ENCODE measurements around the gene TRIB2.

The TRIB2 gene

DNA sequence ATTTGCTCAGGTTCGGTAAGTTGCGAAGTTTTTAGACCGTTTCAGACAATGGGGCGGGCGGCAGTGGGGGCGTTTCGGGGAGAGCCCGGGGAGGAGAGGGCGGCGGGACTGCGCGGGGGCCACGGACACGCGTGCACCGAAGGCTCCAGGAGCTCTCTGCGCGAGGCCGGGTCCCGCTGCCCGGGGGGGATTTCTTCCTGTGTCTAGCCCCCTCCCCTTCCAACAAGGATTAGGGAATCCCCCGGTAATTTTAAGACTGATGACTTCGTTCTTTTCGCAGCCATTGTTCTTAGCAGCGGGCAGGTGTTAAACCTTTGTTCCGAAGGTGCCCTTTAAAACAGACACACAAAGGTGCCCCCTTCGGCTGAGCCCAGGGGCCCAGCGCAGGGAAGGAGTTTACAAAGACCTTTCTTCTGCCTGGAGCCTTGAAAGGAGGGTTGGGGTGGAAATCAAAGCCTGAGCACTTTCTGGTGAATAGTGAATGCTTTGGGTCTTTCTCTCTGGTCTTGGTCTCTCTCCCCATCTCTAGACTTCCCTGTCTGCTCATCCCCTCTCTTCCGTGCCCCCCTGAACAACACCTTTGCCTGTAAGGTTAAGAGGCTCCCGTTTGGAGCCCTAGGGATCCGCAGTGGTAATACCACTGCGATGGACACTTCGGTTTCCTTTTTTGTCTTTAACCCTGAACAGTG lies 2.1 kb downstream of the TRIB2 start:
- peak overlapping the region; percentile 90 for H3K4me3 ChIP-seq (ENCODE audit: low read depth, low read length)
- no peak for DNase-seq (ENCODE audit: low read depth)

DNA sequence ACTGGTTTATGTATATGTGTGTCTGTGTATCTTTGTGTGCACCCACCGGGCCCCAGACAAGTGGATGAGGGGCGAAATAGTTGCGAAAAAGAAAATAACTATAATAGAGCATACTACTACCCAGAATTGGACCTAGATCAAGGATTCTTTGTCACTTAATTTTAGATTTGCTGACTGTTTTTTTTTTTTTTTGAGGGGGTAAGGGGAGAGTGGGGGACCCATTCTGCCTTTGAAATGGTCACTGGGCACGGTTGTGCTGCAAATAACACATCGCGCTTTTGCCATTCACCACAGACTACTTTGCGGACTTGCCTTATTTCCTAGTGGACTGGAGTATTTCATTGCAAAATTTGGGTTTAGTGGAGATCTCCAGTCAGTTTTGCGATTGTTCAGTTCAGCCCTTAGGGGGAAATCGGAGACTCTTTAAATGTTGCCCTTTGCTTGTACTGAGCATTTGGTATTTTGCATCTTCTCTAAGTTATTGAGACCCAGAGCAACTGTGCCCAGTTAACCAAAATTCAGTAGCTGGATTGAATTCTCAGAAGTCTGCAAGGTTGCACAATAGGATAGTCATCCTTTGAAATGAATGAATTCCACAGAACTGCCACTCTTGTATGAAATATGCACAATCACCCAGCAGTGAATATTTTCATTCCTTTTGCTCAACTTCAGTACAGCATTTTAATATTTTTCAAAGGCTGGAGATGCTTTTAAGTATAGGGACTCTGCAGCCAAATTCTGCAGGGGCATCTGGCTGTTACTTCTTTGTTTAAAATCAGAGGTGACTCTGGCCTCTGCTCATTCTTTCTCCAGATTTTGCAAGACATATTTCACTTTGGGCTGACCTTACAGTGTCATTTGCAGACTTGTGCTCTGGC lies 2.9 kb downstream of the TRIB2 start:
- peak overlapping the region; percentile 90 for H3K4me3 ChIP-seq (ENCODE audit: low read depth, low read length)

DNA sequence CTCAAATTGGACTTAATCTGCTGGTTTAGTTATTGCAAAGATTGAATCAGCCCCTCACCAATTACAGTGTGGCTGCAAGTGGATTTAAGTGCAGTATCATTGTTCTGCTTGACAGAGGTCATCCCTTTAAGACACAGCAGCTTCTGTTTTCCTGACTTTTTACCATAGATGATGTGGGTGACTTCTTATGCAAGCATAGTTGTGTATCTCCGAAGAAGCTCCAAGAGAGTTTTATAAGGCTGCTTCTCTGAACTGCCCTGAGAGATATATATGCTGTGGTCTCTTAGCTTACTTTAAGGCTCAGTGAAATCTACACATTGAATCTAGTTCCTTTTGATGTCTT lies 3.5 kb downstream of the TRIB2 start:
- H3K4me3 ChIP-seq (ENCODE audit: low read depth, low read length): peak overlapping the region; percentile 90
- DNase-seq (ENCODE audit: low read depth): no peak

More for the DNA sequence above, 2.9 kb downstream of the TRIB2 start:
- no peak for DNase-seq (ENCODE audit: low read depth)

DNA sequence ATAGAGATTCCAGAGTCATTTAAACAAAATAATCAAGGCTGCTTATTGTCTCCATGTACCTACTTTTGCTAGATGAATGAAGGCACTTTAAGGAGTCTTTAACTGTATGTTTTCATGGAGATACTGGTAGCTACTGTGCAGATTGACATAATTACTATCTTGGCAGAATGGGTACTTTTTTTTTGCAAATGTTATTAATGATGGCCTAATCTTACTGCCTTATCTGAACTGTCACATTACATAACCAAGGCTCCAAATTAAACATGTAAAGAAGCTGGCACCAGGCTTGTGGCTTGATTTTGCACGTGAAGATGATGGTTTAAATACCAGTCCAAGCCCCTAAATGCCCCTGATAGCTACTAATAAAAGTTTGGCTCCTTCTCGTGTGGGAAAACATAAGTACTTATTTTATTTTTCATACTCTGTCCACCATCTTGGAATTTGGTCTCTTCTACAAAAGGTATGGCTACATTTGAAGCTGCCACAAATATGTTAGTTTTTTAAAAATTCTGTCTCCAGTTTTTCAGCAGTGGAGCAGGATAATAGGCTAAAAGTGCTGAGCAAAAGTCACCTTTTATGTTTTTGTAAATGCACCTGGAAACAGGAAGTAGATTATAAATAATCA lies 4.1 kb downstream of the TRIB2 start:
- H3K4me3 ChIP-seq (ENCODE audit: low read depth, low read length): peak overlapping the region; percentile 90
- DNase-seq (ENCODE audit: low read depth): no peak

DNA sequence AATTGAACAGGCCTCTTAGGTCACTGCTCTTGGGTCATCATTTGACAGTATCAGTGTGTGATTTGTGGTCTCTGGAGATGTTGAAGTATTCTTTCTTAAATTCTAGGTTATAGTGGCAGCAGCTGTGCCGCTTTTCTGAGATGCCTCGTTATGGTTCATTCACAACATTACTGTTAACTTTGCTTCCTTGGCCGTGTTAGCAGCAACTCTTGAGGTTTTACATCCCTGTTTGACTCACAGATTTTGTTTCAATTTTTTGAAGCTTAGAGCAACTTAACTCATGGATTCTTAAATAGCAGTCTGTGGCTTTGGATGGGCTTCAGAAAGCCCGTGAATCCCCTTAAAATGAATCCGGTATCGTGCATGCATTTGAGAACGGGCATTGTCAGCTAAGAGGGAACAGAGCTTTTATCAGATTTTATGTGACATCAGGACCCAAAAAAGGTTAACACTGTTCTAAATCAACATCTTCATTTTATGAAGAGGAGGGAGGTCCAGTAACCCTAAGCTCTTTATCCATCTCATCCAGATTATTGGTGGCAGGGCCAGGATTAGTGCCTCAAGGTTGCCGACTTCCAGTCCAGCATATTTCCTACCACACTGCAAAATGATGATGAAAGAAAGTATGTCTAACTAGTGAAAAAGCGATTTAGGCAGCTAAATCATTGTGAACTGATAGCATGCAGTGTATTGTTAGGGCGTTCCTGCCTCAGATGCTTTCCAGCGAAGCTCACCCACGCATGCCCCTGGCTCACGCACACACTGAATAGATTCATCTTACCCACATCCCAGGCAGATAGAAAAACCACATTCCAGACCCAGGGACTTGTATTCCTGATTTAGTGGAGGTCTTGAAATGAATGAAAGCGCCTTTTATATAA lies 5.1 kb downstream of the TRIB2 start:
- no peak for DNase-seq (ENCODE audit: low read depth)
- H3K4me3 ChIP-seq (ENCODE audit: low read depth, low read length): peak overlapping the region; percentile 90

DNA sequence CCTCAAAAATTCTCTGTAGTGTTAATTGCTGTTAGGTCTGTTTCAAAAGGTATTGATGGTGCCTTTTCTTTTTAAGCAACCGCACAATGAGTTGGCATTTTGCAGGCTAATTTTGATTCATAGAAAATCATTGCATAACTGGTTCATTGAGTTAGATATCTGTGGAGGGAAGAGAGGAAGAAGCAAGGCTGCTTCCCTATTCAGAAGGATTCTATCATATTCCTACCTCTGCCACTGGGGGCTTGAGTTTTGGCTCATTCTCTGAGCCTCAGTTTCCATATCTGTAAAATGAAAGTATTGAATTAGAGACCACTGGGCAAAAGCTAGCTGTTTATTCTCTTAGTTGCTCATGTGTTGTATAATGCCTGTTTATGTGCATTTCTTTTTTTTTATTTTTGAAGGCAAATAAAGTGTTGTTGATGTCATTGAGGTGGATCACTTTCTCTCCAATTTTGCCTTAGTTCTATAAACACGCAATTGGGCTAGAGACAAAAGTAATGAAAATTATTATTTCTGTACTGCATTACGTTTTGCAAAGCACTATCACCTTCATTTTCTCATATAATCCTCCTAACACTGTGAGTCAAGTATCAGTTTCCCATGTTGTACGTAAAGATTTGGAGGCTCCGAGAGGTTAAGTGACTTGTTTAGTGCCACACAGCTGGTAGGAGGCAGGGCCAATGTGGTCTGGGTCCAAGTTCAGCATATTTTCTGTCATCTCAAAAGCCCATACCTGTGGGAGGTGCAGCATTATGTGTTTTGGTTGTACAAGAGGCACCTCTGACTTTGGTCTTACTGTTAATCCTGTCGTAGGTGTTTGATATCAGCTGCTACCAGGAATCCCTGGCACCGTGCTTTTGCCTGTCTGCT lies 5.9 kb downstream of the TRIB2 start:
- DNase-seq (ENCODE audit: low read depth): no peak
- no peak overlapping the region for H3K4me3 ChIP-seq (ENCODE audit: low read depth, low read length)

DNA sequence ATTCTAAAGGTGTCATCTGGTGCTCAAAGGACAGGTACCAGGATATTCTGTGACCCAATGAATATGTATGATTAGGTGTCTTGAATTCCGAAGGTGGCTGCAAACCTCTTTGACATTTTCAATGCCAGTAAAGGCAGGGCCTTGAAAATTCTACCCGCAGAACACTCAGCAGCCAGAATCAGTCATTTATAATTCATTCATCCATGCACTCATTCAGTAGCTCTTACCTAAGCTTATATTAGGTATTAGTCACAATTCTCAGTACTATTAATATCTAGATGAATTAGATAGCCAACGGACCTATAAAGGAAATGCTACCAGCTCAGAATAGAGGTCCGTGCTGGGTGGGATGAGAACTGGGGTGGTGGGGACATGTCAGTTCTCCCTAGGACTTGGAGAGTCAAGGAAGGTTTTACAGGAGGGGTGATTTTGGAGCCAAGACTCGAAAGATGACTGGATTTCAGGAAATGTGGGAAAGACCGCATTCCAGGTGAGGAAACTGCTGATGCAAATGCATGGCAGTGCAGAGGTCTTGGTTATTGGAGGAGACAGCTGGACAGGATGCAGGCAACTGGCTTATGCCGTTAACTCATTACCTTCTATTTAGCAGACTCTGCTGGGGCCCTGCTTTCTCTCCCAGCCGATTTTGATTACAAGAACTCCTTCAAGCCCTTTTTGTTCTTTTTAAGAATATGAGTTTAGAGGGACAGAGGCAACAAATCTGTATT lies 7.2 kb downstream of the TRIB2 start:
- no peak overlapping the region for H3K4me3 ChIP-seq (ENCODE audit: low read depth, low read length)
- DNase-seq (ENCODE audit: low read depth): no peak

DNA sequence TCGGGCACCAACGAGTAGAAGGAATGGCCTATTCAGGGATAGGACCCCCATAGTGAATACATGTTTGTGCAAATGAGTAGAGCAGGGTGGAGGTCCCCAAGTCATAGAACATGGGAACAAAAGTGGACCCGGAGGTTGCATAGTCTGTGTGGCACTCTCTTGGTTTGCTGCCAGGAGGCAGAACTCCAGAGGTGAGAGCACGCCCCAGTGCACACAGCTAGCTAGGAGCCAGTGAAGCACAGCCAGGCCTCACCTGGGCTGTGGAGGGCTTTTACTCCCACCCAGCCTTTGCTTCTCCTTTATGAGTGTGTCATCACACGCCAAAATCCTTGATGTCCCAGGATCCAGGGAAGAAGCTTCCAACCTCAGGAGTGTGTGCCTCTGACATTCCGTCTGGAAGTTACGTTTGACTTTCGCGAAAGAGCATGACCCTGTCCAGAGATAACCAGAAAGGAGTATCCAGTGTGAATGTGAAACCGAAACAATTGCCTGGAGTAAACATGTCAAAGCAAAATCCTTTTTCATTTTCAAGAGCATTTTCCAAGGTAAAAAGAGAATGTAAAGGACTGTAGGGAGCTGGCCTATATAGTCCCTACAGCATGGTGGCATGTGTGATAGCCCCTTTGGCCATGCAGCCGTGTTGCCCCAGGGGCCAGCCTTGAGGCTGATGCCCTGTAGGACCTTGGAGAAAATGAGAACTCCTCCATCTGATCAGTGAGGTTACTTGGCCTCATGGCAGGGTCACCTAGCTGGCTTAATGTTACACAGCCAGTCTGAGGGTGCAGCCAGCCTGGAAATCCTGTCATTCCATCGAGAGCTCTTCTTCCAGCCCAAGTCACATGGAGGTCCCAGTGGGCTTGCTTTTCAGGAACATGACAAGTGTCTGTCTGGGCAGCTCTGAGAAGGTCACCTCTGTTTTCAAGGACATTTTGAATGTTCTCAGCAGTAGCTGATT lies 8.8 kb downstream of the TRIB2 start:
- no peak for DNase-seq (ENCODE audit: low read depth)
- H3K4me3 ChIP-seq (ENCODE audit: low read depth, low read length): no peak overlapping the region

DNA sequence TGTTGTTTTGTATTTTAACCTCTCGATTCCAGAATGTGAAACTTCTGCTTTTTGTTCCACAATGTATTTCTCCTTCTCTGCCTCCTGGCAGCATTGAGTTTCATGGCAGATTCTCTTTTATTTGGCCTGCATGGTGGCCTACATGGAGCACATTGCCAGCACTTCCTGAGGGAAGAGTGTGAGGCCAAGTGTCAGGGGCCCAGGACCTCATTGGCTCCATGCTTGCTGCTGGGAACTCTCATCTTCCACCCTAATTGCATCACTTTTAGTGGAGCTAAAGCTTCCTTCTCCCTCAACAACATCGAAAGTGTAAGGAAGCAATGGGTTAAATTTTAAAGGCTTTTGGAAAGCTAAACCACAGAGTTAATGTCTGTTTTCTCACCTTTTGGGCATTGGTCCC lies 9.5 kb downstream of the TRIB2 start:
- DNase-seq (ENCODE audit: low read depth): no peak
- no peak overlapping the region for H3K4me3 ChIP-seq (ENCODE audit: low read depth, low read length)

DNA sequence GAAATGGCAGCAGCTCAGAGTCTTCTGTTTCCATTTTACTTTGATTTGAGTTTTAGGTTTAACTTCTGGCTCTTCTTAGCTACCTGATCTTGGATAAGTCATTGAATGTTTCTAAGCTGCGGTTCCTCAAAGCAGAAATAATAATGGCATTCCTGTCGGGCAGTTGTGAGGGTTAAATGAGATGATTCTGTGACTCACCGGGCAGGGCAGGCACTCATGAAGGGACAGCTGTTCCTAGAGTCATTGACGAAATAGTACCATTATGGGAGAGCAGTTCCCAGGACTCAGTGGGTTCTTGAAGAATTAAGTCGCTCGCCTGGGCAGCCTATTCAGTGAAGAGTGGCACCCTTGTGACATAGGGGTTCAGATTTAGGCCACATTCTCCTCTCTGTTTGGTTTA lies 10.3 kb downstream of the TRIB2 start:
- H3K4me3 ChIP-seq (ENCODE audit: low read depth, low read length): no peak overlapping the region
- no peak for DNase-seq (ENCODE audit: low read depth)

DNA sequence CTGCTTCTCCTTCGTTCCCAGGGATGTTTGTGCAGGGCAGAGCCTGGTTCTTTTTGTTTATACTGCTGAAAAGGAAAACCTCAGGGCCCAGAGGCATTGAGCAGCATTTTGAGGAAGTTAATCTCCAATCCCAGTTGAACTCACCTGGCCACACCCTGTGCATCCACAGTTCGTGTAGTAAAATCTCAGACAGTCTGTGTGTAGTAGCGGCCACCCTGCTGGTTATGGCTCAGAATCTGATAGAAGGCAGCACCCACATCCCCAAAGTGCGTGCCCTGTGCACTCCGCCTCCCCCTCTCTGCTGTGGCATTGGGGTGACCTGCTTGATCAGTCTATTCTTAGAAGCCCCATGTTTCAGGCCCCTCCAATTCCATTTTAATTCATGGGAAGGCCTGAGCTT lies 10.9 kb downstream of the TRIB2 start:
- H3K4me3 ChIP-seq (ENCODE audit: low read depth, low read length): no peak overlapping the region
- DNase-seq (ENCODE audit: low read depth): no peak

DNA sequence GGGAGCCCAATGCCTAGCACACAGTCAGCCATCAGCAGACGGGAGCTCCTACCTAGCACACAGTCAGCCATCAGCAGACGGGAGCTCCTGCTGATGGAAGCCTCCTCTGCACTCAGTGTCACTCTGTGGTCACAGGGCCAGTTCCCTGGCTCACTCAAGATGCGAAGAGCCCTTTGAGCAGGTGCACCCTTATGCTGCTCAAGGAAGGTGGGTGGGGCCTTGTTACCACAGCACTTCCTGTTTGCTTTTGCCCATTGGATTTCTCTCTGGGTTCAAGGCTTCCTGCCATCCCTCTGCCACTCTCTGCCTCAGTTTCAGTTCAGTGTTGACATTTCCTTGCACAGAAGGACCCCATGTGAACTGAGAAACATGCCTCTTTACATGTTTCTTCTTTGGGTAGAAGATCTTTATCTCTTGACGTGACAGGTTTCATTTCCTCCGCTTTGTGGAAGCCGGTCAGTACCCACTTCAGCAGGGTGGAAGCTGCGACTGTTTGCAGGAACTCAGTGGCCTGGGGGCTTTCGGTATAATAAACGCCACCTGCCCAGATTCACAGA lies 11.6 kb downstream of the TRIB2 start:
- DNase-seq (ENCODE audit: low read depth): no peak
- no peak overlapping the region for H3K4me3 ChIP-seq (ENCODE audit: low read depth, low read length)

DNA sequence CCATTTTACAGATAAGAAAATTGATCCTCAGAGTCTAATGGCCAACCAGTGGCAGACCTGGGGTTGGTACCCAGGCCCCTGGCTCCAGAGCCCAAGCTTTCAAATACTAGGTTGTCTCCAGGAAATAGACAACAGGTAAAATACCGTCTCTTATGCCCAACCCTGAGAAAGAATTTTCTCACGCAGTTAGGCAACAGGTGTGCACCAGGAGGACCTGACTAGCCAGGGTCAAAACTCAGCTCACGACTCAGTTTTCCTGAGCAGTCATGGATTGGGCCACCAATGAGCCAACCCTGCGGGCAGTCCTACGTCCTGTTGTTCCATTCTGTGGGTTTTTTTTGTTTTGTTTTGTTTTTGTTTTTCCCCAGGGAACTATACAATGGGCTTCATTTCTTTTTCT lies 13.5 kb downstream of the TRIB2 start:
- no peak for DNase-seq (ENCODE audit: low read depth)

DNA sequence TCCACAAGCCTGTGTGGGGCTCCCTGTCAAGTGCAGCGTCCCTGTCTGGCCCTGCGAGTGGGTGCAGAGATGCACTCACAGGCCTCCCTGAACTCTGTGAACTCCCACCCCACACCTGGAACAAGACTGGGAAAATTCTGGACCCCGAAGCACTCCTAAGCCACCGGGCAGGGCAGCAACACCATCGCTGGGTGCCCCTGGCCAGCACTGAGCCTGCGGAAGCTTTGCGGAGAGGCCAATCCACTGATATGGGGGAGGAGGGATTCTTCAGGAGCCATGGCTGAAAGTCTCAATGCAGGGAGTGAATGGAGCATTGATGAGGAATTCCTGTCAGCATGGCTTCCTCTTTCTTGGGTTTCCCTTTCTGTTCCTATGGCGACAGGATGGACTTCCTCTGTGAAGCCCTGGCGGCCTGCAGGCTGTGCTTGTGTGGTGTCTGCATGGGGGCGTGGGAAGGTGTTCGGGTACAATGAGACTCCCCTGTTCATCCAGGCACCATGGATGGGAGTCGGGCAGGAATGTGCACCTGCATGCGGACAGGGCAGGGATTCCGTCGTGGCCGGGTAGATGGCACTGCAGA lies 15.1 kb downstream of the TRIB2 start:
- DNase-seq (ENCODE audit: low read depth): no peak
- H3K4me3 ChIP-seq (ENCODE audit: low read depth, low read length): no peak overlapping the region

More for the DNA sequence above, 13.5 kb downstream of the TRIB2 start:
- H3K4me3 ChIP-seq (ENCODE audit: low read depth, low read length): no peak overlapping the region

DNA sequence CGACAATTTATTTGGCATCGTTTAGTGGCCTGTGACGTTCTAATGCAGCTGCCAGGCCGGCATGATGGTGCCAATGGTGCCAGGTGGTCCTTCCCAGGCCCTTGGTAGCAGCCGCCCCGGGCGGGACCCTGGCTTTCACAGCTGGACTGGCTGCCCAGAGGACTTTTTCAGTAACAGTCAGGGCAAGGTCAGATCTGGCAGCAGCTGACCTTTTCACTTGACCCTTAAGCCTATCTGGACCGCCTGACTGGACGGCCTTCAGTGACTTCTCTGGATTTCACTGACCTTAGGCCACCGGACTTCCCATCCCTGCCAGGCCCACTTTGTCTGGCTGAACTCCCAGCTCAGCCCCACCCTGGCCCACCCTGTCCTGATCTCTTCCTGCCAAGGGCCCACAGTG lies 15.9 kb downstream of the TRIB2 start:
- H3K4me3 ChIP-seq (ENCODE audit: low read depth, low read length): no peak overlapping the region
- DNase-seq (ENCODE audit: low read depth): no peak

DNA sequence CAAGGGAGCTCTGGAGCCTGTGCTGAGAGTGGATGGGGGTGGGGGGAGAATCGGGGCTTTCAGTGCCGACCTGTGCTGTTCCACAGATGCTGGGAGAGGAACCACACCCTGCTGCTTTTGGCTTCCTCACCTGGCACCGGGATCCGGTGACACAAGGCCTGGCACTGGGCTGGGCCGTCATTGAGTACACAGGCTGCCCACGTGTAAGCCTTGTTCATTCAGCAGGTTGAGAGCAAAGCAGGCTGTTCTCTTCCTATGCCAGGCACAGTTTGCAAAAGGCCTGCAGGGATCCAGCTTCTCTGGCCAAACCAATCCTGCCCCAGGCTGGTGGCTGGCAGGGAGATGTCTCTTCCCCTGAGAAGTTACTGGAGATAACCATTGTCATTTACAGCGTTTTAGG lies 17.1 kb downstream of the TRIB2 start:
- no peak overlapping the region for H3K4me3 ChIP-seq (ENCODE audit: low read depth, low read length)
- no peak for DNase-seq (ENCODE audit: low read depth)

Measured in skeletal muscle cell (primary cell).